CD4-positive, alpha-beta T cell treated with Interleukin-12 subunit alpha and Interleukin-12 subunit beta, for 1 hour (primary cell): Measurements from ENCODE around the gene GALNT18.

Experiments
- DNase-seq: peaks from one replicate; pipeline ENCODE4 v3.0.0-alpha.2; 2020

GALNT18 gene

GRCh38 chr11:11253497-11253896 lies 368.3 kb downstream of the GALNT18 start:
- DNase-seq = no peak

- DNase-seq = no peak
These were observed 369.4 kb downstream of the GALNT18 start for GRCh38 chr11:11252403-11252802.

DNA sequence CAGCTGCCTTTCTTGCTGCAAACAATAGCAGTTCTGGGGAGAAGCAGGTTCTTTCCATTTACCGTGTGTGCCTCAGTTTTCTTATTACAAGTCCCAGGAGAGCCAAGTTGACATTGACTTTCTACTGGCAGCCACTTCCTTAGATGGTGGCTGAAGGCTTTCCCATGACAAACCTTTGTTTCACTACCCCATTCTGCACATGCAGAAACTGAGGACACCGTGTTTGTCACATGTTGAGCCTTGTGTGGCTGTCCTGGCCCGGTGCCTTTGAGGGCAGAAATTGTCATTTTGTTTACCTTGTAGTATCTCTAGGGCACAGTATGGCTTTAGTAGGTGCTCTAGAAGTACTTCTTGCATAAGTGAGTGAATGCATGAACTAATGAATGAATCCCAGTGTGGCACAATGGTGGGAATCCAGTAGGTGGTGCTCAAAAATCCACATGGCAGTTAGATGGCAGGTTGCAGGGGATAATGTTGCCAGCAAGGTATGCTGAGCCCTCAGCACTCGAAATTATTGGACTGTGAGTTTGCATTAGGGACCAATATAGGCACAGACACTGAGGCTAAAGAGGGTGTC lies 370.3 kb downstream of the GALNT18 start:
- no peak for DNase-seq

GRCh38 chr11:11250470-11250869 lies 371.3 kb downstream of the GALNT18 start:
- DNase-seq = no peak

DNA sequence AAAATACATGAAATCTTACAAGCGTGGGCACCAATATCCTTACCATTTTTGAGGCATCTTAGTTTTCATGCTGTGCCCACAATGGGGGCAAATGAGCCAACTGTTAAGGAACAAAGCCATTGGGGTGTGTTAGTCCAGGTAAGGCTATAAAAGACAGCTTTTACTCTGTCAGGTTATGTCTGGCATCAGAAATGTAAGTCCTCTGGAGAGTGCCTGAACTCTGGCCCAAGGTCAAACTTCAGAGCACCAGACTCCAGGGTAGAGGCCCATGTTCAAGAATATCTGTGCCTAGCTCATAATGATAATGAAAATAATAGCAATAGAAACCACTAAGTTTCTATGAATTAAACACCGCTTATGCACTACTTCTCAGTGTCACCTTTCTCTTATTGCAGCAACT lies 374.2 kb downstream of the GALNT18 start:
- DNase-seq = no peak

DNA sequence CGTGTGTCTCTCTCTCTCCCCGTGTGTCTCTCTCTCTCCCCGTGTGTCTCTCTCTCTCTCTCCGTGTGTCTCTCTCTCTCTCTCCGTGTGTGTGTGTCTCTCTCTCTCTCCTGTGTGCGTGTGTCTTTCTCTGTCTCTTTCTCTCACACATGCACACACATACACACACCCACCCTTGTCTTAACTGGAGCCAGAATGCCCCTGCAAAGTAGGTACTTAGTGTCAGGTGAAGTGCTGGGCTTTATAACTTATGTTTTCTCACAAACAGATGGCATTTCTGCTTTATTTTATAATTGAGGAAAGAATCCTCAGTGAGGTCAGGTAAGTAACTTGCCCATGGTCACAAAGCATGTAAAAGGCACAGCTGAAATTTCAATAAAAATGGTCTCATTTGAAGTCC lies 374.7 kb downstream of the GALNT18 start:
- no peak for DNase-seq

DNA sequence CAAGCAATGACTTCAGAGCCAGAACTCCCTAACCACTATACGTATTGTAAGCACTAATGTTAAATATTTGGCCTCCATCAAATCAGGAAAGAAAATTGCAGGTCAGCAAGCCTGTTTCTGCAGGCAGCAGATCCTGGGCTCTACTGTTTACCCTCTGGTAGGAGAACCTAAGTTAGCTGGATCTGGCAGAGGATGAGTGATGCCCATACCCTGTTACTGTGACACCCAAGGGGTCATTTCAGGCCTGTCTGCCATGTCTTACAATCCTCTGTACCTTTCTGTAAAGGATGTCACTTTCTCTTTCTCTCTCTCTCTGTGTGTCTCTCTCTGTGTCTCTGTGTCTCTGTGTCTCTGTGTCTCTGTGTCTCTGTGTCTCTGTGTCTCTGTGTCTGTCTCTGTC lies 375.6 kb downstream of the GALNT18 start:
- DNase-seq = no peak

DNA sequence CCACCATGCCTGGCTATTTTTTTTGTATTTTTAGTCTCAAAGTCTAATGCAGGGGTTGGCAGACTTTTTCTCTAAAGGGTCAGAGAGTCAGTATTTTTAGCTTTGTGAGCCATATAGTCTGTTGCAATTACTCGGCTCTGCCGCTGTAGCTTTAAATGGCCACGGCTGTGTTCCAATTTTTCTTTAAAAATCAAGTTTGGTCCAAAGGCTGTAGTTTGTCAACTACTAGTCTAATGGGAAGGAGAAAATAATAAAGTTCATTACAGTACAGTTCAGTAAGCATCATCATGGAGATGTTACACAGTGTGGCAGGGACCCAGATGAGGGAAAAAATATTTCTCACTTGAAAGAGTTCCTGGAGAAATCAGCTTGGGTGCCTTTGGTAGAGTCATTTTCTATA lies 376.4 kb downstream of the GALNT18 start:
- DNase-seq = no peak

- no peak for DNase-seq
These were observed 377.2 kb downstream of the GALNT18 start for GRCh38 chr11:11244470-11245080.

DNA sequence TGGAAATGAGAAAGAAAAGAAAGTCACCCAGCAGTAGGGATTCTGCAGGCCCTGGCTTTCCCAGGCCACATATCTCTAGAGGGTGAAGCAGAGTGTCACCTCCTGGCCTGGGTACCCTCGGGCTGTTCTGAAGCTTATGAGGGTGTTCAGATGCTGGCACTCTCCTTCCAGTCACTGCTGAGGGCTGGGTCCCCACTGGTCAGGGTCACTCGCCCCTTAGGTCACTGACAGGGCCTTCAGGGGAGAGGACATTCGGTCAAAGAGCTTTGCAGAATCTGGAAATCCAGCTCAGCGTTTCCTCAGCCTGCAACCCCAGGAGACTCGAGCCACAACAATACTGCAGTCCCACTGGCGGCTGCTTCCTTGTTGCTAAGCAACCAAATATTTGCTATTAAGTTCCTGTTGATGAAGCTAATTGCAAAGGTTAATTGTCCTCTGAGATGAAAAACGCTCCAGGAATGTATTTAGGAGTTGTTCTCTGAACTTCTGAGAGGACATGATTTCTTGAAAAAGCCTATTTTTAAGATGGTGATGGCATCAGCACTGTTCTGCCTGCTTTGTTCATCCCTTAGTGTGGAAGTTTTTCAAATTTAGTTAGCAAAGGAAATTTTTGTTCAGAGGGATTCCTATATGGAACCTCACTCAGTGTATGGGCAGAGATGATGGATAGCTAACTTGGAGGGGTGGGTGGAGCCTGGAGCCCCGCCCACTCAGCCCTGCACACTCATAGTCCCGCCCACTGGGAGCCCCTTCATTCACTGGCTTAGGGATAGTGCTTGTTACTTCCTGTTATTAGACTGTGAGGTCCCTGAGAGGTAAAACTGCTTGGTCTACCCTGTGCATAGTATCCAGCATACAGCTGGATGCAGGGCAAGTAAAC lies 378.0 kb downstream of the GALNT18 start:
- peak; percentile 69 for DNase-seq

GRCh38 chr11:11243209-11243589 lies 378.6 kb downstream of the GALNT18 start:
- DNase-seq = no peak

- no peak for DNase-seq
These were observed 380.5 kb downstream of the GALNT18 start for GRCh38 chr11:11241284-11241683.

GRCh38 chr11:11239959-11240358 lies 381.8 kb downstream of the GALNT18 start:
- no peak for DNase-seq

GRCh38 chr11:11237070-11237832 lies 384.6 kb downstream of the GALNT18 start:
- DNase-seq = no peak

GRCh38 chr11:11236498-11237059 lies 385.2 kb downstream of the GALNT18 start:
- no peak for DNase-seq

DNA sequence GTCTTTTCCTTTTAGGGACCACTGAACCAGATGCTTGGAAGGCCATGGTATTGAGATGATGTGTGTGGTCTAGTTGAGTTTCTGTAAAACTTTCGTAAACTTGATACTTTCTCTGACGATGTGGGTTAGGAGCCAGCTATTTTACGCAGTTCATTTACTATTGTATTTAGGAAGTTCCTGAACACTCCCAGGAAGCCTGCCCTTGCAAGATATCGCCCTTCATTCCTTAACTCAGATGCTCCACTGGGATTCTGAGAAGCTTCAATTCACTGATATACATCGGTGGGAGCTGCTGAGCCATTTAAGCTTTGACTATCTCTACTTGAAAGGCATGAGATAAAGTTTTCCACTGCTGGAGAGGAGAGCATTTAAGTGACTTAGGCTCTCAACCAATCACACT lies 390.0 kb downstream of the GALNT18 start:
- no peak for DNase-seq

GRCh38 chr11:11230802-11231562 lies 390.8 kb downstream of the GALNT18 start:
- no peak for DNase-seq

DNA sequence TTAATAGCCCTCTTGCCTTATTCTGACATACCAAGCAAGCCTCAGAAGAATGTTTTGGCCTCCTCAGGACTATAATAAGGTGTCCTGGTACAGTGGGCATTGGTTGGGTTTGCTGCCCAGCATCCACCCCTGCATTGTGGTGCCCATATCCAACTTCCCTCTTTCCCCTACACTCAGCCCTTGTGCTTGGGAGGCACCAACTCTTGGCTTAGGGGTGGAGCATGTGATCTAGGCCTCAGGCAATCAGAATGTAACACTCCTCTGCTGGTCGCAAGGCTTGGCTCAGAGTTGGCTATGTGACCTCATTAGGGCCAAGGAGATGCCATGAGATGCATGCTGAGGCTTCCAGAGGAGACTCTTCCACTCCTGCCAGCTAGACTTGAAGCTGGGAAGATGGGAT lies 391.7 kb downstream of the GALNT18 start:
- no peak for DNase-seq

- DNase-seq = no peak
These were observed 392.2 kb downstream of the GALNT18 start for GRCh38 chr11:11229647-11230046.

GRCh38 chr11:11227296-11228085 lies 394.3 kb downstream of the GALNT18 start:
- no peak for DNase-seq
